Measurements from ENCODE around the gene ADAM22. TPM values are rescaled to one million over a fixed set of nuclear protein-coding genes. Genes with fewer than 3 reads are reported as not detected.

The ADAM22 gene
- total RNA-seq, 2 experiments from 2014 or later = 2.3 to 3.5 TPM

GRCh38 chr7:88229302-88229995 is 295.4 kb downstream of the ADAM22 start:
- H3K36me3 Mint-ChIP-seq = peaks cover 2% of the 10 kb centered on the region
- peaks cover 4% of the 10 kb centered on the region for H3K9me3 Mint-ChIP-seq
- H3K27ac Mint-ChIP-seq = no peak overlapping the region
- H3K4me1 Mint-ChIP-seq = peaks cover 1% of the 10 kb centered on the region
- peaks cover 5% of the 10 kb centered on the region for H3K27me3 Mint-ChIP-seq
- no peak overlapping the region for H3K4me3 Mint-ChIP-seq
- no peak for DNase-seq

DNA sequence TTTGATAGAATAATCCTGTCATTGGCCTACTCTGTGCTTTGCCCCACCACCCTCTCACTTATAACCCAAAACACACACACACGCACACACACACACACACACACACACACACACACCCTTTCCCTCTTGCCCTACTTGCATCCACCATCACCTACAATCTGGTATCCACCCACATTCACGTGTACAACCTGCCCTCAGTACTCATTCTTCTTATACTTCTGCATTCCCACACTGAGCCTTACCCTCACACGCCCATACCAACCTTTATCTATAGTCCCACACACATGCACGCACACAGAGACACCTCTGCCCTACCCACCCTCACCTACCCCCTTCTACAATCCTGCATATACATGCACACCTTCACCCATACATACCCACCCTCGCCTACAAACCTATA is 296.6 kb downstream of the ADAM22 start:
- no peak overlapping the region for H3K27ac Mint-ChIP-seq
- peaks cover 4% of the 10 kb centered on the region for H3K9me3 Mint-ChIP-seq
- peaks cover 12% of the 10 kb centered on the region for H3K27me3 Mint-ChIP-seq
- DNase-seq = no peak
- H3K4me3 Mint-ChIP-seq = no peak overlapping the region
- peaks cover 2% of the 10 kb centered on the region for H3K36me3 Mint-ChIP-seq
- no peaks in the 10 kb centered on the region for H3K4me1 Mint-ChIP-seq

GRCh38 chr7:88233828-88234227 is 299.8 kb downstream of the ADAM22 start:
- peaks cover 8% of the 10 kb centered on the region for H3K27me3 Mint-ChIP-seq
- DNase-seq = no peak
- no peak overlapping the region for H3K4me3 Mint-ChIP-seq
- no peaks in the 10 kb centered on the region for H3K4me1 Mint-ChIP-seq
- no peaks in the 10 kb centered on the region for H3K9me3 Mint-ChIP-seq
- H3K36me3 Mint-ChIP-seq = peaks cover 2% of the 10 kb centered on the region
- no peak overlapping the region for H3K27ac Mint-ChIP-seq

GRCh38 chr7:88239852-88240251 is 305.8 kb downstream of the ADAM22 start:
- Mint-ChIP-seq H3K36me3 (no peaks in the 10 kb centered on the region), H3K4me3 (no peak overlapping the region), H3K27me3 (peaks cover 13% of the 10 kb centered on the region), H3K9me3 (no peaks in the 10 kb centered on the region), H3K27ac (no peak overlapping the region), H3K4me1 (no peaks in the 10 kb centered on the region)
- no peak for DNase-seq

DNA sequence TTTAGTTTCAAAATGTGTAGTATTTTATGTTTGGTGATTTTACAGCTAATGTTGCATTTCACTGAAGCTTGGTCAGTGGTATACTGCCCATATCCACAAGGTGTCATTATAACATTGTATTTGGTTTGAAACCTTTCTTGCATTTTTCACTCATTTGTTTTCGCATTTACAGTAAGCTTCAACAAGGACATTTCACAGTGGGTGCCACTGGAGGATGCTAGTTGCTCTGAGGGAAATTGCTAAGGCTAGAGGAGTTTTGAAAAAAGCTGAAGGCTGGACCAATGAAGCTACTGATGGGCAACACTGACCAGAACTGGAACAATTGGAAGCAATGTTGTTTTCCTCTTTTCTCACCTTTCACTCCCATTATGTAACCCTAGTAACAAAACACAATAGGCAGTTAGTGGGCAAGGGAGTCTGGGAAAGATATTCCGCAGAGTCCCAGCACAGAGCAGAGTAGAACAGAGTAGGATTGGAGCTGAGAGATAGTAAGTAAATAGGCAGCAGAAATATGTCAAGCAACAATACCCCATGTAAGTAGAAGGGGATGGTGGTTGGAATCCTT is 309.4 kb downstream of the ADAM22 start:
- Mint-ChIP-seq H3K4me1 (no peaks in the 10 kb centered on the region), H3K36me3 (no peaks in the 10 kb centered on the region), H3K4me3 (no peak overlapping the region), H3K27ac (no peak overlapping the region), H3K27me3 (peaks cover 22% of the 10 kb centered on the region), H3K9me3 (no peaks in the 10 kb centered on the region)
- no peak for DNase-seq

GRCh38 chr7:88244258-88244657 is 310.2 kb downstream of the ADAM22 start:
- Mint-ChIP-seq H3K27me3 (peaks cover 26% of the 10 kb centered on the region), H3K4me3 (no peak overlapping the region), H3K27ac (no peak overlapping the region), H3K36me3 (no peaks in the 10 kb centered on the region), H3K9me3 (no peaks in the 10 kb centered on the region), H3K4me1 (no peaks in the 10 kb centered on the region)
- no peak for DNase-seq

Other genes with a start within 250 kb of the ADAM22 start
- 10 to 100 TPM; 36.1 to 45.9 TPM for gene SLC25A40, start 57.9 kb upstream of the ADAM22 start, total RNA-seq
- 10 to 100 TPM; 86.3 to 88.8 TPM for gene DBF4, start 57.8 kb upstream of the ADAM22 start, total RNA-seq

All from activated naive CD8-positive, alpha-beta T cell treated with anti-CD3 and anti-CD28 coated beads for 36 hours (primary cell).